Measurements from ENCODE around the gene CNNM2.

DNA sequence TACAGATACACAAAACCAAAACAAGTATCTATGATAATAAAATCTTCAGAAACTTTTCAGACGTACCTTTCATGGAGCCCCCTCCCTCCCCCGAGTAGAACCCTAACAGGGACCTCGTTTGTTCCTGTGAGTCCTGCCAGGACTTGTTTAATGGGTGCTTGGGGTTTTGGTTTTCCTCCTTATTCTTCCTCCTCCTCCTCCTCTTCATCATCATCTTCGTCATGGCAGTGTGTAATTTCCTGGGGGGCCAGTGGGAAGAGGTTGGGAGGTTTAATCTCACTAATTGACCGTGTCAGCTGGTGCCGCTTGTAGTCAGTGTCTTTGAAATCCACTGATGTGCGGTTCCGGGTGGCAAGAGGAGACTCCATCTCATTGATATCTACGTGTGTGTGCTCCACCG is 171.4 kb downstream of the CNNM2 start:
- TF ChIP-seq POLR2A (IDR thresholded peaks at IDR 0.05; ENCODE audit: borderline replicate concordance, extremely low read depth, insufficient read depth, insufficient read length) = no peak
- TF ChIP-seq, protein P1, sequence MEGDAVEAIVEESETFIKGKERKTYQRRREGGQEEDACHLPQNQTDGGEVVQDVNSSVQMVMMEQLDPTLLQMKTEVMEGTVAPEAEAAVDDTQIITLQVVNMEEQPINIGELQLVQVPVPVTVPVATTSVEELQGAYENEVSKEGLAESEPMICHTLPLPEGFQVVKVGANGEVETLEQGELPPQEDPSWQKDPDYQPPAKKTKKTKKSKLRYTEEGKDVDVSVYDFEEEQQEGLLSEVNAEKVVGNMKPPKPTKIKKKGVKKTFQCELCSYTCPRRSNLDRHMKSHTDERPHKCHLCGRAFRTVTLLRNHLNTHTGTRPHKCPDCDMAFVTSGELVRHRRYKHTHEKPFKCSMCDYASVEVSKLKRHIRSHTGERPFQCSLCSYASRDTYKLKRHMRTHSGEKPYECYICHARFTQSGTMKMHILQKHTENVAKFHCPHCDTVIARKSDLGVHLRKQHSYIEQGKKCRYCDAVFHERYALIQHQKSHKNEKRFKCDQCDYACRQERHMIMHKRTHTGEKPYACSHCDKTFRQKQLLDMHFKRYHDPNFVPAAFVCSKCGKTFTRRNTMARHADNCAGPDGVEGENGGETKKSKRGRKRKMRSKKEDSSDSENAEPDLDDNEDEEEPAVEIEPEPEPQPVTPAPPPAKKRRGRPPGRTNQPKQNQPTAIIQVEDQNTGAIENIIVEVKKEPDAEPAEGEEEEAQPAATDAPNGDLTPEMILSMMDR (IDR thresholded peaks at IDR 0.05 in 2 of 3, conservative IDR thresholded peaks at IDR 0.05 in 1 of 3; ENCODE audit: borderline replicate concordance in 1 of 3, insufficient read depth in 1 of 3, low read depth in 2 of 3, low read length in 2 of 3) = no peak
- no peak for TF ChIP-seq SP1 (IDR thresholded peaks at IDR 0.05; ENCODE audit: low read depth)
- no peak for TF ChIP-seq EZH2 (IDR thresholded peaks at IDR 0.05)
- no peak for TF ChIP-seq EGR1 (IDR thresholded peaks at IDR 0.05; ENCODE audit: low read depth)
- TF ChIP-seq, protein P2, sequence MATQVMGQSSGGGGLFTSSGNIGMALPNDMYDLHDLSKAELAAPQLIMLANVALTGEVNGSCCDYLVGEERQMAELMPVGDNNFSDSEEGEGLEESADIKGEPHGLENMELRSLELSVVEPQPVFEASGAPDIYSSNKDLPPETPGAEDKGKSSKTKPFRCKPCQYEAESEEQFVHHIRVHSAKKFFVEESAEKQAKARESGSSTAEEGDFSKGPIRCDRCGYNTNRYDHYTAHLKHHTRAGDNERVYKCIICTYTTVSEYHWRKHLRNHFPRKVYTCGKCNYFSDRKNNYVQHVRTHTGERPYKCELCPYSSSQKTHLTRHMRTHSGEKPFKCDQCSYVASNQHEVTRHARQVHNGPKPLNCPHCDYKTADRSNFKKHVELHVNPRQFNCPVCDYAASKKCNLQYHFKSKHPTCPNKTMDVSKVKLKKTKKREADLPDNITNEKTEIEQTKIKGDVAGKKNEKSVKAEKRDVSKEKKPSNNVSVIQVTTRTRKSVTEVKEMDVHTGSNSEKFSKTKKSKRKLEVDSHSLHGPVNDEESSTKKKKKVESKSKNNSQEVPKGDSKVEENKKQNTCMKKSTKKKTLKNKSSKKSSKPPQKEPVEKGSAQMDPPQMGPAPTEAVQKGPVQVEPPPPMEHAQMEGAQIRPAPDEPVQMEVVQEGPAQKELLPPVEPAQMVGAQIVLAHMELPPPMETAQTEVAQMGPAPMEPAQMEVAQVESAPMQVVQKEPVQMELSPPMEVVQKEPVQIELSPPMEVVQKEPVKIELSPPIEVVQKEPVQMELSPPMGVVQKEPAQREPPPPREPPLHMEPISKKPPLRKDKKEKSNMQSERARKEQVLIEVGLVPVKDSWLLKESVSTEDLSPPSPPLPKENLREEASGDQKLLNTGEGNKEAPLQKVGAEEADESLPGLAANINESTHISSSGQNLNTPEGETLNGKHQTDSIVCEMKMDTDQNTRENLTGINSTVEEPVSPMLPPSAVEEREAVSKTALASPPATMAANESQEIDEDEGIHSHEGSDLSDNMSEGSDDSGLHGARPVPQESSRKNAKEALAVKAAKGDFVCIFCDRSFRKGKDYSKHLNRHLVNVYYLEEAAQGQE (IDR thresholded peaks at IDR 0.05; ENCODE audit: low read depth) = no peak
- TF ChIP-seq YY1 (IDR thresholded peaks at IDR 0.05; ENCODE audit: extremely low read depth, insufficient replicate concordance, low read depth, low read length) = no peak
- no peak for TF ChIP-seq CEBPB (IDR thresholded peaks at IDR 0.05; ENCODE audit: low read depth)
- TF ChIP-seq ELF1 (IDR thresholded peaks at IDR 0.05; ENCODE audit: borderline replicate concordance, low read depth) = no peak
- no peak for TF ChIP-seq EZH2phosphoT487 (IDR thresholded peaks at IDR 0.05; ENCODE audit: borderline replicate concordance)
- TF ChIP-seq RAD21 (IDR thresholded peaks at IDR 0.05; ENCODE audit: low read depth) = no peak
- TF ChIP-seq POLR2AphosphoS5 (IDR thresholded peaks at IDR 0.05; ENCODE audit: low read depth, low read length) = no peak
- no peak for TF ChIP-seq JUND (IDR thresholded peaks at IDR 0.05)
- TF ChIP-seq FOSL1 (IDR thresholded peaks at IDR 0.05; ENCODE audit: low read depth) = no peak
